PC-9 (cell line): ENCODE results near the gene CDH22. TPM values are rescaled to one million over a fixed set of nuclear protein-coding genes. Genes with fewer than 3 reads are reported as not detected.

Experiments used
- BruUV-seq: library from RNA; stranded (reverse); fragments of 400-500 nt; replicated peaks from 2 replicates; lab custom pipeline; 2021; lab: Mats Ljungman, UMichigan
- CTCF ChIA-PET: fragments of 300-600 bp; sonication (Branson Sonifier 250); formaldehyde crosslinking; loops from one replicate; lab custom pipeline; 2022; ENCODE audit warnings: antibody characterized with exemption; lab: Charles Lee
- POLR2A ChIA-PET: fragments of 300-600 bp; sonication (Branson Sonifier 250); formaldehyde crosslinking; loops from one replicate; lab custom pipeline; 2022; ENCODE audit warnings: antibody characterized with exemption; ENCODE audit not compliant: unreplicated experiment; lab: Charles Lee
- DNase-seq, 2 experiments: peaks; one replicate each; pipeline versions ENCODE4 v3.0.0 to v3.0.0-alpha.2; 2015 to 2022; ENCODE audit warnings: mixed read lengths in 1 of 2
- H2AFZ ChIP-seq: fragments of 200-600 bp; sonication (generic); 2 replicates; pipeline ENCODE4 v1.8.1; 2017; ENCODE audit warnings: antibody characterized with exemption
- H3F3A ChIP-seq: fragments of 200-600 bp; sonication (generic); 2 replicates; pipeline ENCODE4 v1.8.1; 2017; ENCODE audit warnings: antibody characterized with exemption, mild to moderate bottlenecking, low read depth; ENCODE audit not compliant: insufficient read depth
- H3K27ac ChIP-seq: fragments of 200-600 bp; sonication (generic); 2 replicates; pipeline ENCODE4 v1.6.1; 2016; ENCODE audit warnings: mixed run types
- H3K27me3 ChIP-seq: fragments of 200-600 bp; sonication (generic); 2 replicates; pipeline ENCODE4 v1.6.1; 2016; ENCODE audit warnings: low read depth, mixed run types; ENCODE audit not compliant: insufficient read depth
- H3K36me3 ChIP-seq: fragments of 200-600 bp; sonication (generic); 2 replicates; pipeline ENCODE4 v1.6.1; 2016; ENCODE audit warnings: low read depth, mixed run types
- H3K4me1 ChIP-seq: fragments of 200-600 bp; sonication (generic); replicated peaks from 2 replicates; pipeline ENCODE4 v1.6.1; 2016; ENCODE audit warnings: mixed run types; ENCODE audit not compliant: insufficient read depth
- H3K4me2 ChIP-seq: fragments of 200-600 bp; sonication (generic); 2 replicates; pipeline ENCODE4 v1.6.1; 2017; ENCODE audit warnings: mixed run types
- H3K4me3 ChIP-seq: fragments of 200-600 bp; sonication (generic); 2 replicates; pipeline ENCODE4 v1.6.1; 2016; ENCODE audit warnings: mixed run types
- H3K79me2 ChIP-seq: fragments of 200-600 bp; sonication (generic); 2 replicates; pipeline ENCODE4 v1.6.1; 2017; ENCODE audit warnings: low read depth, mixed run types
- H3K9me2 ChIP-seq: fragments of 200-600 bp; sonication (generic); 2 replicates; pipeline ENCODE4 v1.8.1; 2017; ENCODE audit warnings: mild to moderate bottlenecking; ENCODE audit not compliant: insufficient read depth
- H3K9me3 ChIP-seq: fragments of 200-600 bp; sonication (generic); 2 replicates; pipeline ENCODE4 v1.8.1; 2016; ENCODE audit warnings: low read depth; ENCODE audit not compliant: insufficient read depth
- H4K20me1 ChIP-seq: fragments of 200-600 bp; sonication (generic); 2 replicates; pipeline ENCODE4 v1.8.1; 2017; ENCODE audit not compliant: insufficient read depth
- EZH2 ChIP-seq: fragments of 200-600 bp; sonication (generic); IDR thresholded peaks from 2 replicates; pipeline ENCODE4 v1.8.0; 2017; ENCODE audit warnings: antibody characterized with exemption, low read depth
- intact Hi-C: fragments of 100-400 bp; cut with micrococcal nuclease; formaldehyde crosslinking; loops from one replicate; pipeline ENCODE4 v1.10.0; 2022; ENCODE audit not compliant: unreplicated experiment
- total RNA-seq: library from RNA; stranded (reverse); gene quantifications from 2 replicates; pipeline ENCODE4 v1.2.3, GENCODE V29; 2021
- TF ChIP-seq, protein P1 (sequence below): fragments of 200-600 bp; sonication (generic); conservative IDR thresholded peaks from 2 replicates; pipeline ENCODE4 v1.6.1; 2017; ENCODE audit warnings: mixed run types, antibody characterized with exemption, mild to moderate bottlenecking, moderate library complexity

The CDH22 gene
- total RNA-seq, 1 experiment from 2014 or later, result not detected

DNA sequence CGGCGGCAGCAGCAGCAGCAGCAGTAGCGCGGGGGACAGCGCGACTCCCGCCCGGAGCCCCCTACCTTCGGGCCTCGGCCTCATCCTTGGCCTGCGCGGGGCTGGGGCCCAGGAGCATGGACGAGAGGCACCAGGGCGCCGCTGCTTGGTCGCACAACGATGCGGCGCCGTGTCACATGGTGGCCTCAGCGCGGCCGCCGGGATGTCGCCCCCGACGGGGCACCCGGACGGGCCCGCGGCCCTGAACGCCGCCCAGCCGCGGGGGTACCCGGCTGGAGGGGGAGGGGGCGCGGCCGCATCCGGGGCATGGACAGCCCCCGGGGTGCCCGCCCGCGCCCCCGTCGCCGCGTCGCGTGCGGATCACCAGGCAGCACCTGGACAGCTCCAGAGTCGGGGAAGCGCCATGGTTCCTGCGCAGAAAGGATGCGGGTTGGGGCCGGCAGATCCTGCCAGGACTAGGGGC, 57.1 kb downstream of the CDH22 start:
- TF ChIP-seq, protein P1, sequence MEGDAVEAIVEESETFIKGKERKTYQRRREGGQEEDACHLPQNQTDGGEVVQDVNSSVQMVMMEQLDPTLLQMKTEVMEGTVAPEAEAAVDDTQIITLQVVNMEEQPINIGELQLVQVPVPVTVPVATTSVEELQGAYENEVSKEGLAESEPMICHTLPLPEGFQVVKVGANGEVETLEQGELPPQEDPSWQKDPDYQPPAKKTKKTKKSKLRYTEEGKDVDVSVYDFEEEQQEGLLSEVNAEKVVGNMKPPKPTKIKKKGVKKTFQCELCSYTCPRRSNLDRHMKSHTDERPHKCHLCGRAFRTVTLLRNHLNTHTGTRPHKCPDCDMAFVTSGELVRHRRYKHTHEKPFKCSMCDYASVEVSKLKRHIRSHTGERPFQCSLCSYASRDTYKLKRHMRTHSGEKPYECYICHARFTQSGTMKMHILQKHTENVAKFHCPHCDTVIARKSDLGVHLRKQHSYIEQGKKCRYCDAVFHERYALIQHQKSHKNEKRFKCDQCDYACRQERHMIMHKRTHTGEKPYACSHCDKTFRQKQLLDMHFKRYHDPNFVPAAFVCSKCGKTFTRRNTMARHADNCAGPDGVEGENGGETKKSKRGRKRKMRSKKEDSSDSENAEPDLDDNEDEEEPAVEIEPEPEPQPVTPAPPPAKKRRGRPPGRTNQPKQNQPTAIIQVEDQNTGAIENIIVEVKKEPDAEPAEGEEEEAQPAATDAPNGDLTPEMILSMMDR, result no peak
- no peak for TF ChIP-seq EZH2
- peaks cover 79% of the 10 kb centered on the region for H3K27me3 ChIP-seq
- DNase-seq, result no peak
- H3K4me1 ChIP-seq, result no peaks in the 10 kb centered on the region
- H3K4me2 ChIP-seq, result no peak overlapping the region
- no peak overlapping the region for H3K27ac ChIP-seq
- no peaks in the 10 kb centered on the region for H3F3A ChIP-seq
- H3K9me2 ChIP-seq, result no peaks in the 10 kb centered on the region
- intact Hi-C loops, result no loop called here
- no peak overlapping the region for H2AFZ ChIP-seq
- H4K20me1 ChIP-seq, result 0 out of 2 replicates have a peak, but pooled peaks cover 3% of the 10 kb centered on the region
- CTCF ChIA-PET, result no interaction called here
- BruUV-seq, result no TSS peak
- H3K4me3 ChIP-seq, result no peak overlapping the region
- no peaks in the 10 kb centered on the region for H3K36me3 ChIP-seq
- H3K79me2 ChIP-seq, result no peaks in the 10 kb centered on the region
- POLR2A ChIA-PET, result interaction anchor here (0.7 kb wide), 1 partner anchor 83 kb away, joined by 4 read pairs; no protein-coding TSS in a partner anchor
- H3K9me3 ChIP-seq, result no peaks in the 10 kb centered on the region

DNA sequence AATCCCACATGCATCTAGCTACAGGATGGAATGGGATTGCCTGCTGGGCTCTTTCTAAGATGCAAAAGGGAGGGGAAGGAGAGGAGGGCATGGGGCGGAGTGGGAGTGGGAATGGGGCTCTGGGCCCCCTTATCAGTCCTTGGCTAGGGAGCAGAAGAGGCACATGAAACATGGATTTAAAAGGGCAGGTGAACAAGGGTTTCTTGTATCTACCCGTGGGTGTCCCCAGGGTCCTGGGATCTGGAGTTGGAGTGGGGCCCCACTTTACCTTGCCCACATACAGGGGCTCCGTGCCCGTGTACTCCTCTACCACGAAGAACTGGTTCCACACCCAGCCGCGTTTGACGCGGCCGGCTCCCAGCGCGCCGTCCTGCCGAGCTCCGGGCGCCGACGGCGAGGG, 57.5 kb downstream of the CDH22 start:
- H3K4me1 ChIP-seq, result no peaks in the 10 kb centered on the region
- H3K9me2 ChIP-seq, result no peaks in the 10 kb centered on the region
- CTCF ChIA-PET, result no interaction called here
- intact Hi-C loops, result no loop called here
- H4K20me1 ChIP-seq, result 0 out of 2 replicates have a peak, but pooled peaks cover 3% of the 10 kb centered on the region
- no peak for DNase-seq
- BruUV-seq, result no TSS peak
- no peak overlapping the region for H3K27ac ChIP-seq
- no peaks in the 10 kb centered on the region for H3K36me3 ChIP-seq
- POLR2A ChIA-PET, result interaction anchor here (0.7 kb wide), 1 partner anchor 83 kb away, joined by 4 read pairs; no protein-coding TSS in a partner anchor
- H3K27me3 ChIP-seq, result peaks cover 81% of the 10 kb centered on the region
- no peak overlapping the region for H2AFZ ChIP-seq
- no peak overlapping the region for H3K4me2 ChIP-seq
- no peaks in the 10 kb centered on the region for H3K79me2 ChIP-seq
- H3F3A ChIP-seq, result no peaks in the 10 kb centered on the region
- H3K4me3 ChIP-seq, result no peak overlapping the region
- H3K9me3 ChIP-seq, result no peaks in the 10 kb centered on the region
- TF ChIP-seq, protein P1, result no peak
- no peak for TF ChIP-seq EZH2

DNA sequence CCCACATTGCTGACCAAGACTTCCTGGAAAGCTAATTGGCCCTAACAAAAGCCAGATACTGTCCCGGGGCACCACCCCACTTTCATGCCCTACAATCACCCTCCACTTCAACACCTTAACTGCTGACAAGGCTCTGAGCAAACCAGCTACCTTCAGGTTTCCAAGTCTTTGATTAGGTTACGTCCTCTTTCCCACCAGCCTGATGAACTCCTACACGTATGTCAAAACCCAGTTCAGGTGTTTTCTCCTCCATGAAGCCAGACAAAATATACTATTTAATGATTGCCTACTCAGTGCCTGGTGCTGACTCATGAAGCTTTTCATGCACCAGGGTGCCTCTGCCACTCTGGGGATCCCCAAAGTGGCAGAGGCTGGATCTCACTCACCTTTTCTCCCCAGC, 58.6 kb downstream of the CDH22 start:
- intact Hi-C loops, result no loop called here
- no TSS peak for BruUV-seq
- Histone ChIP-seq H3K9me2 (no peaks in the 10 kb centered on the region), H3K9me3 (no peaks in the 10 kb centered on the region), H3K27me3 (peaks cover 90% of the 10 kb centered on the region), H2AFZ (no peak overlapping the region), H3K36me3 (no peaks in the 10 kb centered on the region), H3F3A (no peaks in the 10 kb centered on the region), H3K4me2 (no peak overlapping the region), H3K4me1 (no peaks in the 10 kb centered on the region), H3K79me2 (no peaks in the 10 kb centered on the region), H4K20me1 (0 out of 2 replicates have a peak, but pooled peaks cover 3% of the 10 kb centered on the region), H3K27ac (no peak overlapping the region), H3K4me3 (no peak overlapping the region)
- TF ChIP-seq, protein P1, result no peak
- no peak for TF ChIP-seq EZH2
- ChIA-PET CTCF (no interaction called here), POLR2A (no interaction called here)
- DNase-seq, result no peak
